HEK293T (cell line): Measurements from ENCODE around the gene PREP.

Experiments used
- CTCF ChIA-PET: fragments of 350-600 bp; formaldehyde crosslinking; extraction: SDS; loops from one replicate; lab custom pipeline; 2021; ENCODE audit warnings: antibody characterized with exemption, inconsistent platforms; lab: Yijun Ruan, JAX
- POLR2A ChIA-PET: fragments of 350-600 bp; formaldehyde crosslinking; extraction: SDS; loops from one replicate; lab custom pipeline; 2020; ENCODE audit warnings: antibody characterized with exemption, inconsistent platforms; lab: Yijun Ruan, JAX
- DNase-seq: peaks from one replicate; pipeline ENCODE4 v3.0.0; 2012; ENCODE audit warnings: mixed read lengths; ENCODE audit errors: extremely low spot score
- ARNT ChIP-seq: fragments of 450-650 bp; IDR thresholded peaks from 2 replicates; pipeline ENCODE4 v1.6.1; 2017; ENCODE audit warnings: mild to moderate bottlenecking
- BHLHE40 ChIP-seq: fragments of 450-650 bp; IDR thresholded peaks from 2 replicates; pipeline ENCODE4 v1.6.1; 2016; ENCODE audit warnings: mild to moderate bottlenecking, moderate library complexity, borderline replicate concordance
- CTBP1 ChIP-seq: fragments of 450-650 bp; IDR thresholded peaks from 2 replicates; pipeline ENCODE4 v1.6.1; 2016; ENCODE audit warnings: borderline replicate concordance
- ELF4 ChIP-seq: fragments of 450-650 bp; IDR thresholded peaks from 2 replicates; pipeline ENCODE4 v1.6.1; 2017; ENCODE audit warnings: antibody characterized with exemption
- FOXA1 ChIP-seq: fragments of 450-650 bp; IDR thresholded peaks from 2 replicates; pipeline ENCODE4 v1.6.1; 2016; ENCODE audit warnings: mild to moderate bottlenecking
- FOXK2 ChIP-seq: fragments of 450-650 bp; IDR thresholded peaks from 2 replicates; pipeline ENCODE4 v1.6.1; 2016; ENCODE audit warnings: mild to moderate bottlenecking
- FOXM1 ChIP-seq: fragments of 450-650 bp; IDR thresholded peaks from 2 replicates; pipeline ENCODE4 v1.6.1; 2017; ENCODE audit warnings: mild to moderate bottlenecking, borderline replicate concordance
- HDGF ChIP-seq: fragments of 450-650 bp; IDR thresholded peaks from 2 replicates; pipeline ENCODE4 v1.6.1; 2017; ENCODE audit warnings: antibody characterized with exemption, borderline replicate concordance
- L3MBTL2 ChIP-seq: fragments of 450-650 bp; conservative IDR thresholded peaks from 2 replicates; pipeline ENCODE4 v1.6.1; 2016; ENCODE audit warnings: mild to moderate bottlenecking
- LEF1 ChIP-seq: fragments of 450-650 bp; IDR thresholded peaks from 2 replicates; pipeline ENCODE4 v1.6.1; 2017; ENCODE audit warnings: mild to moderate bottlenecking, borderline replicate concordance
- NFRKB ChIP-seq: fragments of 450-650 bp; IDR thresholded peaks from 2 replicates; pipeline ENCODE4 v1.6.1; 2016; ENCODE audit warnings: mild to moderate bottlenecking, moderate library complexity
- SP1 ChIP-seq: fragments of 450-650 bp; IDR thresholded peaks from 2 replicates; pipeline ENCODE4 v1.6.1; 2017
- SUZ12 ChIP-seq: fragments of 450-650 bp; IDR thresholded peaks from 2 replicates; pipeline ENCODE4 v1.6.1; 2016; ENCODE audit warnings: mild to moderate bottlenecking
- TARDBP ChIP-seq: fragments of 450-650 bp; IDR thresholded peaks from 2 replicates; pipeline ENCODE4 v1.6.1; 2016
- ZNF384 ChIP-seq: fragments of 450-650 bp; IDR thresholded peaks from 2 replicates; pipeline ENCODE4 v1.6.1; 2016
- TF ChIP-seq, protein P1 (sequence below): fragments of 450-650 bp; IDR thresholded peaks from 2 replicates; pipeline ENCODE4 v1.6.1; 2016

Gene PREP

DNA sequence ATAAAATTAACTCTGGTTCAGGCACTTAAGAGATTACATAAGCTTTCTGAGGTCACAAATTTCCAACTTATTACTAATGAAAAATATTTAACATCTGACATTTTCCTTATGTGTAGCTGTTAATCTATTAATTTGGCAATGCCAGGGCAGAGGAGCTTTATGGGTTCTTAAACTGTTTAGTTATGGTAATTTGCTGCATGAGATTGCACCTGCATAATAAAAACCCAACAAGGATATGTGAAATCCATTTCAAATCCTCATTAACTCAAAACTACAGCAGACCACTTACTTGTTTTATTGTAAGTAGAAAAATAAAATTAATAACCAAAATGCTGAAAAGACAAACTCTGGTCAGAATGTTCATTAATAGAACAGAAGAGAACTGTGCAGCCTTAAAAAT, 98.1 kb downstream of the PREP start:
- ChIA-PET CTCF (interaction anchor here (0.6 kb wide), 1 partner anchor 11 kb away, joined by 3 read pairs; no protein-coding TSS in a partner anchor), POLR2A (no interaction called here)
- TF ChIP-seq BHLHE40 (no peak), FOXA1 (no peak), L3MBTL2 (no peak), NFRKB (no peak), TARDBP (no peak), ARNT (no peak), ELF4 (no peak), HDGF (no peak), FOXM1 (no peak), ZNF384 (no peak), SP1 (no peak), SUZ12 (no peak), FOXK2 (no peak), LEF1 (no peak), CTBP1 (no peak)
- TF ChIP-seq, protein P1, sequence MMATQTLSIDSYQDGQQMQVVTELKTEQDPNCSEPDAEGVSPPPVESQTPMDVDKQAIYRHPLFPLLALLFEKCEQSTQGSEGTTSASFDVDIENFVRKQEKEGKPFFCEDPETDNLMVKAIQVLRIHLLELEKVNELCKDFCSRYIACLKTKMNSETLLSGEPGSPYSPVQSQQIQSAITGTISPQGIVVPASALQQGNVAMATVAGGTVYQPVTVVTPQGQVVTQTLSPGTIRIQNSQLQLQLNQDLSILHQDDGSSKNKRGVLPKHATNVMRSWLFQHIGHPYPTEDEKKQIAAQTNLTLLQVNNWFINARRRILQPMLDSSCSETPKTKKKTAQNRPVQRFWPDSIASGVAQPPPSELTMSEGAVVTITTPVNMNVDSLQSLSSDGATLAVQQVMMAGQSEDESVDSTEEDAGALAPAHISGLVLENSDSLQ: no peak
- no peak for DNase-seq

DNA sequence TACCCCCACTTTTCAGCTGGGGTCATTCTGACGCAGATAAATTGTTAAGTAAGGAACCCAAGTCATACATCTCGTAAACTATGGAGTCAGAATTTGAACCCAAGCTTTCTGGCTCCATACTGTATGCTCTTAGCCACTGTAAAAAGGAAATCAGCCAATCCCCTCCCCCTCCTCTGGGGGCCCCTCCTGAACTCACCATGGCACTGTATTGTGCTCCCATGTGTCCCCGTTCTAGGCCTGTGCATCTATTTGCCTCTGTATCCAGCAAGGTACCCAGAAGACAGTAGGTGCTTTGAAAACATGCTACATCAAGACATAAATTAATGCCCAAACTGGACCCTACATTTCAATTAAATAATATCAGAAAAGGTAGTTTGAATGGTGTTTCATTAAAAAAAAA, 98.5 kb downstream of the PREP start:
- POLR2A ChIA-PET: no interaction called here
- CTCF ChIA-PET: interaction anchor here (0.6 kb wide), 1 partner anchor 12 kb away, joined by 3 read pairs; no protein-coding TSS in a partner anchor

DNA sequence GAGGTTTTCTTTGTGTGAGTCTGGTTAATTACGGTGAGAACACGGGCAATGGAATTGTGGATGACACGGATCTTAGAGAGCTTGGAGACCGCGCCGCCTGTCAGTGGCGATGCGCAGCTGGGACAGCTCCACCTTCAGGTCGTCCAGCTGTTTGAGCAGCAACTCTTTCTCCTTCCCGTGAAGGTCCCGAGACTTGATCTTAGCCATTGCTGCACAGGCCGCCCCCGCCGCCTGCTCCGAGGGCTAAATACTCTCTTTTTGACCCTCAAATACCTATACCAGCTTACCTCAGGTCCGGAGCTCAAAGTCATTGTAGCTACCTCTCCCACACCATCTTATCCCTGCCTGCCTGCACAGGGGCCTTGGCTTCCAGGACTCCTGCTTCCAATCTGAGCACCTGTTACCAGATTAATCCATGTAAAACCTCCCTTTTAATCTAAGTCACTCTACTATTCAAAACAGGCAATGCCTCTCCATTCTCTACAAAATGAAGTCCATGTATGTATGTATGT, 100.2 kb downstream of the PREP start:
- ChIA-PET CTCF (no interaction called here), POLR2A (no interaction called here)
- no peak for TF ChIP-seq TARDBP
- TF ChIP-seq FOXA1: no peak
- DNase-seq: no peak

More for the DNA sequence above, 98.5 kb downstream of the PREP start:
- TF ChIP-seq HDGF: no peak
- TF ChIP-seq, protein P1: no peak
- no peak for TF ChIP-seq ZNF384
- no peak for TF ChIP-seq SP1
- no peak for TF ChIP-seq LEF1
- no peak for TF ChIP-seq FOXA1
- no peak for TF ChIP-seq L3MBTL2
- no peak for TF ChIP-seq TARDBP
- no peak for TF ChIP-seq FOXM1
- no peak for TF ChIP-seq FOXK2
- TF ChIP-seq NFRKB: no peak
- no peak for TF ChIP-seq SUZ12
- TF ChIP-seq BHLHE40: no peak
- TF ChIP-seq ELF4: no peak
- no peak for TF ChIP-seq ARNT
- TF ChIP-seq CTBP1: no peak
- no peak for DNase-seq

DNA sequence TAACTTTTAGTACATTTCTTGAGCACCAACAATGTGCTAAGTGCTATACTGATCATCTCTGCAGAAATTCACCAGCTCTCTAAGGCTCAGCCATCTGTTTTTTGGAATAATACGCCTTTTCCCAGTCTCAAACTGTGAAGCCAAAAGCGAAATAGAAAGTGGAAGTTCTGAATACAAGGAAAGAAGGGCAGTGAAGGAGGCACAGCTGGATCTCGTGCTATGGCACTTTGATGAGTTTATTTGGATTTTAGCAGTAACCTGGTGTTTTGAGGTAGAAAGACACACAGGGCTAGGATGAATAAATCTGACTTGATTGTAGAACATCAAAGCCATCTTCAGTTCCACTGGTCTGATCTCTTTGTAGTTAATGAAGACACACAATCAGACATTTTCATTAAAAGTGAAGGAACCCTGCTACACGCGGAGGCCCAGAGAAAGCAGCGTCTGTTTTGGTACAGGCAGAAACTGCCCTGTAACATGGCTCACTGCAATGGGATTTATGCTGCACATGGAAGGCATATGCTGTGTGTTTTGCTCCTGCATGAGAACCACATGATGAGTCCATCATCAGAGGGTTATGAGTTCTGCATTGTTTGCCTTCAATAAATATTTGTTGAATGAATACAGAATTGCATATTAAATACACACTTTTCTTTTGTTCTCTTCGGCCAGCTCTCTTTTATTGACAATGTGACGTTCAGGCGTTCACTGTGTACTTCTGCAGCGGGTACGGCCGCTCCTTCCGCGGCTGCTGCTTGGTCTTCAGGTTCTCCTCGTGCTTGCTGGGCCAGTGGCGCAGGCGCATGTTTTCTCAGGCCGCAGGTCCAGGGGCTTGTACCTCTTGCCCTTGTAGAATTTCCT, 100.9 kb downstream of the PREP start:
- TF ChIP-seq L3MBTL2 (no peak), BHLHE40 (no peak), FOXK2 (no peak), HDGF (no peak), FOXM1 (no peak), FOXA1 (no peak), SUZ12 (no peak), LEF1 (no peak), TARDBP (no peak), SP1 (no peak), ZNF384 (no peak), ELF4 (no peak), ARNT (no peak)
- TF ChIP-seq, protein P1: no peak
- DNase-seq: no peak
- ChIA-PET CTCF (no interaction called here), POLR2A (no interaction called here)

DNA sequence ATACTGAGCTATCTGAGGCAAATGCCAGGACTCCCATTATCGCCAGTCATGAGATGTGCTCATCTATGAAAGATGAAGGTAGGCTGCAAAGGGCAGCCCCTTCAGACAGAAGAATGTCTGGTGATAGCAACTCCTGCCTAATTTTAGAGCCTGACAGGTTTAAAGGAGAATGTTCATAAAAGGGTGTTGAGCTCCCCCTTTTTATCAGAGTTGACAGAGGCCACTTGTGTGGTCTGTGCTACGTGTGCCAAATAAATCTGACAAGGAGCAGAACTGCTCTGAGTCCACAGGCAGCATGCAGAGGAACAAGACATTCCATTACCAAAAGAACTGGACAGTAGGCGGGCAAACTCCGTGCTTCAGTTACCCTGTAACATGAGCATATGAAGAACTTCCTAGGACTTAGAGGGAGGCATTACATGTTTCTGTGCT, 101.8 kb downstream of the PREP start:
- no peak for DNase-seq
- TF ChIP-seq L3MBTL2 (no peak), ARNT (no peak), SUZ12 (no peak), SP1 (no peak), FOXM1 (no peak), FOXA1 (no peak), BHLHE40 (no peak), ELF4 (no peak), NFRKB (no peak), ZNF384 (no peak), LEF1 (no peak), TARDBP (no peak), HDGF (no peak), CTBP1 (no peak), FOXK2 (no peak)
- TF ChIP-seq, protein P1: no peak
- ChIA-PET CTCF (interaction anchor here (0.7 kb wide), 1 partner anchor 316 kb away, joined by 5 read pairs; no protein-coding TSS in a partner anchor), POLR2A (no interaction called here)
